ENCODE measurements around the gene KCNK17.
A peak's percentile ranks its signal among the peaks of the same experiment; 100 is the strongest.
"Not testable (repeated sequence)": the region's sequence is repeated elsewhere in the genome, so short reads cannot be mapped to it uniquely, and the experiment has no call there.

KCNK17 gene

GRCh38 chr6:39301606-39302005 is 12.6 kb downstream of the KCNK17 start:
- DNase-seq, result no peak

- no peak for DNase-seq
Measured at GRCh38 chr6:39300739-39301138, 13.5 kb downstream of the KCNK17 start.

- DNase-seq, result no peak
Measured at GRCh38 chr6:39298061-39298460, 16.2 kb downstream of the KCNK17 start.

- no peak for DNase-seq
Measured at GRCh38 chr6:39296745-39297640, 17.2 kb downstream of the KCNK17 start.

GRCh38 chr6:39295611-39296011 is 18.6 kb downstream of the KCNK17 start:
- DNase-seq, result no peak

- DNase-seq, result no peak
Measured at GRCh38 chr6:39294899-39295298, 19.3 kb downstream of the KCNK17 start.

- no peak for DNase-seq
Measured at GRCh38 chr6:39294133-39294532, 20.1 kb downstream of the KCNK17 start.

GRCh38 chr6:39292637-39293036 is 21.6 kb downstream of the KCNK17 start:
- no peak for DNase-seq

- no peak for DNase-seq
Measured at GRCh38 chr6:39289490-39289889, 24.7 kb downstream of the KCNK17 start.

- DNase-seq, result no peak
Measured at GRCh38 chr6:39287601-39288000, 26.6 kb downstream of the KCNK17 start.

- not testable (repeated sequence) for DNase-seq
Measured at GRCh38 chr6:39286596-39286995, 27.6 kb downstream of the KCNK17 start.

- no peak for DNase-seq
Measured at GRCh38 chr6:39282774-39283173, 31.4 kb downstream of the KCNK17 start.

GRCh38 chr6:39281312-39281980 is 32.8 kb downstream of the KCNK17 start:
- DNase-seq, result no peak

GRCh38 chr6:39280247-39280731 is 33.9 kb downstream of the KCNK17 start:
- DNase-seq, result peak; percentile 26

GRCh38 chr6:39279539-39279938 is 34.7 kb downstream of the KCNK17 start:
- no peak for DNase-seq

- DNase-seq, result no peak
Measured at GRCh38 chr6:39276379-39276995, 37.7 kb downstream of the KCNK17 start.

- DNase-seq, result no peak
Measured at GRCh38 chr6:39274903-39275302, 39.3 kb downstream of the KCNK17 start.

GRCh38 chr6:39274471-39274870 is 39.7 kb downstream of the KCNK17 start:
- DNase-seq, result no peak

- peak; percentile 9 for DNase-seq
Measured at GRCh38 chr6:39273406-39273821, 40.8 kb downstream of the KCNK17 start.

GRCh38 chr6:39269961-39270360 is 44.3 kb downstream of the KCNK17 start:
- DNase-seq, result no peak

GRCh38 chr6:39268721-39269120 is 45.5 kb downstream of the KCNK17 start:
- DNase-seq, result no peak

GRCh38 chr6:39268171-39268570 is 46.0 kb downstream of the KCNK17 start:
- peak; percentile 14 for DNase-seq

- DNase-seq, result no peak
Measured at GRCh38 chr6:39266782-39267355, 47.4 kb downstream of the KCNK17 start.

Measured in DMS79 treated with DMSO at 0.1 percent for 48 hours (cell line).